Type B pancreatic cell (in vitro differentiated cells): ENCODE data around the gene POLR3A. TPM values are rescaled to one million over a fixed set of nuclear protein-coding genes. Genes with fewer than 3 reads are reported as not detected.

ENCODE experiments used
- DNase-seq: peaks from one replicate; pipeline ENCODE4 v3.0.0; 2021; ENCODE audit warnings: mixed read lengths; ENCODE audit not compliant: unreplicated experiment; ENCODE audit errors: extremely low spot score
- H3K27ac Mint-ChIP-seq: 2 replicates; pipeline ENCODE4 v1.8.0; 2021; ENCODE audit warnings: mild to moderate bottlenecking, mixed read lengths
- H3K27me3 Mint-ChIP-seq: 2 replicates; pipeline ENCODE4 v1.8.0; 2021; ENCODE audit warnings: mixed read lengths
- H3K36me3 Mint-ChIP-seq: 2 replicates; pipeline ENCODE4 v1.8.0; 2021; ENCODE audit warnings: mixed read lengths
- H3K4me1 Mint-ChIP-seq: one replicate; pipeline ENCODE4 v1.8.0; 2021; ENCODE audit warnings: mixed read lengths; ENCODE audit not compliant: unreplicated experiment
- H3K4me3 Mint-ChIP-seq: 2 replicates; pipeline ENCODE4 v1.8.0; 2021; ENCODE audit warnings: mild to moderate bottlenecking, mixed read lengths
- H3K9me3 Mint-ChIP-seq: 2 replicates; pipeline ENCODE4 v1.8.0; 2021; ENCODE audit warnings: mixed read lengths
- CTCF ChIP-seq: fragments of 200-600 bp; sonication (generic); conservative IDR thresholded peaks from 2 replicates; pipeline ENCODE4 v1.5.0; 2021; ENCODE audit warnings: antibody characterized with exemption, mild to moderate bottlenecking
- total RNA-seq: library from RNA; stranded (reverse); gene quantifications from 2 replicates; pipeline ENCODE4 v1.2.1, GENCODE V29; 2021; ENCODE audit warnings: low replicate concordance

Gene POLR3A
- total RNA-seq, 1 donor from 2014 or later: 23.8 TPM

GRCh38 chr10:78053211-78053868 is 24.0 kb upstream of the POLR3A start:
- Mint-ChIP-seq H3K36me3 (peaks cover 6% of the 10 kb centered on the region), H3K4me1 (no peaks in the 10 kb centered on the region), H3K27ac (no peak overlapping the region), H3K9me3 (no peaks in the 10 kb centered on the region), H3K4me3 (no peak overlapping the region), H3K27me3 (no peaks in the 10 kb centered on the region)
- no peak for TF ChIP-seq CTCF
- no peak for DNase-seq

GRCh38 chr10:78049851-78050250 is 20.5 kb upstream of the POLR3A start:
- no peak for DNase-seq
- Mint-ChIP-seq H3K4me3 (no peak overlapping the region), H3K27ac (no peak overlapping the region), H3K9me3 (no peaks in the 10 kb centered on the region), H3K27me3 (no peaks in the 10 kb centered on the region), H3K4me1 (peaks cover 12% of the 10 kb centered on the region), H3K36me3 (no peaks in the 10 kb centered on the region)
- no peak for TF ChIP-seq CTCF

DNA sequence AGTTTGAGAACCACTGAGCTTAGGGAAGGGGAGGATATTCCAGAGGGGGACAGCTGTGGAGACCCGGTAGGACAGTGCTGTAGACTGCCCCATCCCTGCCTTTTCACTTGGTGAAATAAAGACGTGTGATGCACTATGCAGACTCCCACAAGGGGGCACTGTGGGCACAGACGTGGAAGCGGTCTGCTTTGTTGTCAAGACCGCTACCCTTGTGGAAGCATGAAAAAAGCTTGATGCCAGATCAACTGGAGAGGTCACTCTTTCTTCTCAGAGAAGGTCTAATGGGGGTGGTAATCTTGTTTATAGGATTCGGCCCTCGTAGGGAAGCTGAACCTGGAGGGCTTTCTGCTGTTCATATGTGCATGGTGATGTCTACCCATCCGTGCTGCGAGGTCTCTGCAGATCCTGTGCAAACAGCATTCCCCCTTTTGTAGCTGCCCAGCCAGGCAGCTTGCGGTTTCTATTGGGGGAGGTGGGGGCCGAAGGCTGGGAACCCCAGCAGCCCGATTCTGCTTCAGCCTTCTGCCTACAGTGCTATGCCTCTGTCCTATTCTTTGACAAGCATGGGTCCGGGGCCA is 18.1 kb upstream of the POLR3A start:
- TF ChIP-seq CTCF: peak; percentile 98
- Mint-ChIP-seq H3K9me3 (no peaks in the 10 kb centered on the region), H3K4me1 (peaks cover 32% of the 10 kb centered on the region), H3K4me3 (peak overlapping the region; percentile 18), H3K27me3 (no peaks in the 10 kb centered on the region), H3K27ac (no peak overlapping the region), H3K36me3 (no peaks in the 10 kb centered on the region)
- peak; percentile 93 for DNase-seq

DNA sequence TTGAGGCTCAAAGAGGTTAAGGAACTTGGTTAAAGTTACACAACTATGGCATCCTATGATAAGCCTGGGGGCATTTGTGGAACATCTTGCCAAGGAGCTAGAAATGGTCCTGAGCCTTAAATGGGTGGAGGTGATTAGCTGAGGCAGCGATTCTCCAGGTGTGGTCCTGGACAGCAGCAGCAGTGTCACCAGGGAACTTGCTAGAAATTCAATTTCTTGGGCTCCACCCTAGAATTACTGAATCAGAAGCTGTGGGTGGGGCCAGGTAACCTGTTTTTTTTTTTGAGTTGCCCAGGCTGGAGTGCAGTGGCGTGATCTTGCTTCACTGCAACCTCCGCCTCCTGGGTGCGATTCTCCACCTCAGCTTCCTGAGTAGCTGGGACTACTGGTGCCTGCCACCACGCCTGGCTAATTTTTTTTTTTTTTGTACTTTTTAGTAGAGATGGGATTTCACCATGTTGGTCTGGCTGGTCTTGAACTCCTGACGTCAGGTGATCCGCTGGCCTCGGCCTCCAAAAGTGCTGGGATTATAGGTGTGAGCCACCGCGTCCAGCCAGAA is 17.5 kb upstream of the POLR3A start:
- Mint-ChIP-seq H3K27me3 (no peaks in the 10 kb centered on the region), H3K9me3 (no peaks in the 10 kb centered on the region), H3K4me3 (no peak overlapping the region)

DNA sequence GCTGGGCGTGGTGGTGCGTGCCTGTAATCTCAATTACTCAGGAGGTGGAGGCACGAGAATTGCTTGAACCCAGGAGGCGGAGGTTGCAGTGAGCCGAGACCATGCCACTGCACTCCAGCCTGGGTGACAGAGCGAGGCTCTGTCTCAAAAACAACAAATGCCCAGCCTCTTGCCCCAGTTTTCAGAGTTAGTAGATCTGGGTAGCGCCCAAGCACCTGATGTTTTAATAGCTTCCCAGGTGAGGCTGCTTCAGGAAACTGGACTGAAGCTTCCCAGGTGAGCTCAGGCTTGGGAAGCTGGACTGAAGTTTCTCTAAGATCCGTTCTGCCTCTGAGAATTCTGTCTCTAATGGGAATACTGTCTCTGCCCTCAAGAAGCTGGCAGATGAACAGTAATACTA is 16.5 kb upstream of the POLR3A start:
- TF ChIP-seq CTCF: no peak
- no peak overlapping the region for H3K27ac Mint-ChIP-seq
- H3K4me1 Mint-ChIP-seq: peaks cover 44% of the 10 kb centered on the region
- H3K9me3 Mint-ChIP-seq: no peaks in the 10 kb centered on the region
- H3K4me3 Mint-ChIP-seq: no peak overlapping the region
- no peak for DNase-seq
- no peaks in the 10 kb centered on the region for H3K27me3 Mint-ChIP-seq
- peaks cover 13% of the 10 kb centered on the region for H3K36me3 Mint-ChIP-seq

More for the DNA sequence above, 17.5 kb upstream of the POLR3A start:
- no peak overlapping the region for H3K27ac Mint-ChIP-seq
- no peak for TF ChIP-seq CTCF
- peaks cover 35% of the 10 kb centered on the region for H3K4me1 Mint-ChIP-seq
- no peak for DNase-seq
- peaks cover 4% of the 10 kb centered on the region for H3K36me3 Mint-ChIP-seq
